Activated CD8-positive, alpha-beta T cell treated with anti-CD3 and anti-CD28 coated beads for 36 hours (primary cell): ENCODE measurements around the gene CRKL. TPM values are rescaled to one million over a fixed set of nuclear protein-coding genes. Genes with fewer than 3 reads are reported as not detected.

Experiments
- ATAC-seq: fragments of 200-7000 bp; cut with Tn5 transposase; one replicate; pipeline ENCODE4 v1.10.0; 2021; ENCODE audit warnings: mild to moderate bottlenecking, moderate library complexity
- CTCF ChIA-PET: fragments of 350-600 bp; sonication (Branson Sonifier 250); formaldehyde crosslinking; loops from one replicate; lab custom pipeline; 2021; ENCODE audit warnings: antibody characterized with exemption; lab: Charles Lee
- POLR2A ChIA-PET: fragments of 350-600 bp; sonication (Branson Sonifier 250); formaldehyde crosslinking; loops from one replicate; lab custom pipeline; 2021; ENCODE audit warnings: antibody characterized with exemption; lab: Charles Lee
- DNase-seq: peaks from one replicate; pipeline ENCODE4 v3.0.0-alpha.2; 2020
- H3K27ac Mint-ChIP-seq: one replicate; pipeline ENCODE4 v1.8.0; 2021; ENCODE audit warnings: mild to moderate bottlenecking, mixed read lengths
- H3K27me3 Mint-ChIP-seq: one replicate; pipeline ENCODE4 v1.8.0; 2021; ENCODE audit warnings: mixed read lengths
- H3K36me3 Mint-ChIP-seq: one replicate; pipeline ENCODE4 v1.8.0; 2021; ENCODE audit warnings: low read depth, mixed read lengths
- H3K4me1 Mint-ChIP-seq: one replicate; pipeline ENCODE4 v1.8.0; 2021; ENCODE audit warnings: low read depth, mixed read lengths
- H3K4me3 Mint-ChIP-seq: one replicate; pipeline ENCODE4 v1.8.0; 2021; ENCODE audit warnings: mild to moderate bottlenecking, moderate library complexity, mixed read lengths
- H3K9me3 Mint-ChIP-seq: one replicate; pipeline ENCODE4 v1.8.0; 2021; ENCODE audit warnings: mixed read lengths
- intact Hi-C: fragments of 100-400 bp; cut with micrococcal nuclease; formaldehyde crosslinking; loops from one replicate; pipeline ENCODE4 v1.10.0; 2022
- total RNA-seq, 2 experiments: library from RNA; stranded (reverse); gene quantifications; one replicate each; pipeline ENCODE4 v1.2.3, GENCODE V29; 2021
- TF ChIP-seq, protein P1 (sequence below): fragments of 200-600 bp; IDR thresholded peaks from one replicate; pipeline ENCODE4 v1.8.0; 2022; ENCODE audit warnings: antibody characterized with exemption, mild to moderate bottlenecking

CRKL gene
- total RNA-seq, 2 experiments from 2014 or later, result 99.1 to 102 TPM

DNA sequence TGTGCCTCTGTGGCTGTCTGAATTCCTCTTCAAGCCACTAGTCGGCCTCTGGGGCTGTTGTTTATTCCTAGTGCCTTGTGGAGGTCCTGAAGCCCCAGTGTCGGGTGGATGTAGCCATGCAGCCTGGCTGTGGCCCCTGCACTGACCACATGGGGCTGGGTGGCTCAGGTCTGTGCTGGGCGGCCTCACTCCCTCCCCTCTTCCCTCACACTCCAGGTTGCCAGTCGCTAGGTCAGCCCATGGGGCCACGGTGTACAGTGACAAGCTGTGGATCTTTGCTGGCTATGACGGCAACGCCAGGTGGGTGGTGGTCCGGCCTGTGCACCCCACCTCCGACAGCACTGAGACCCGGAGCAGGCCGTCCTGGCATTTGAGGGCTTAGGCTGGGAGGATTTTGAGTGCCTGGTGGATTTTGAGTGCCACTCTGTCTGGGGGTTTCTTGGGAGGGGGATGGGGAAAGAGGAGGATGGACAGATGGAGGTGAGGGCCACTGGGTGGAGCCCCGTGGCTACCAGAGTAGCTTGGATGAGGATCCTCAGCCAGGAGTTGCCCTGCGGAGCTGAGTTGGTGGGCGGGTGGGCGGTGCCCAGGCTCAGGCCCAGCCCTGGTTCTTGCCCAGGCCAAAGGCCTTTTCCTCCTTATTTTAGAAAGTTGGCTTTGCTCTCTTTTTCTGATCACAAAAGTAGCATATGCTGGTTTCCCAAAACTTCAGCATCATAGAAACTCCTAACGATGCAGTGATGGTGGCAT is 71.5 kb downstream of the CRKL start:
- DNase-seq (no peak), ATAC-seq (no peak)
- CTCF ChIA-PET, result no interaction called here
- no peak overlapping the region for H3K4me3 Mint-ChIP-seq
- H3K27ac Mint-ChIP-seq, result no peak overlapping the region
- intact Hi-C loops, result no loop called here
- no peaks in the 10 kb centered on the region for H3K9me3 Mint-ChIP-seq
- POLR2A ChIA-PET, result interaction anchor here (1.6 to 4.6 kb wide), 2 partner anchors 11 to 14 kb away, joined by 3 to 26 read pairs; no protein-coding TSS in a partner anchor
- H3K4me1 Mint-ChIP-seq, result peaks cover 9% of the 10 kb centered on the region
- TF ChIP-seq, protein P1, sequence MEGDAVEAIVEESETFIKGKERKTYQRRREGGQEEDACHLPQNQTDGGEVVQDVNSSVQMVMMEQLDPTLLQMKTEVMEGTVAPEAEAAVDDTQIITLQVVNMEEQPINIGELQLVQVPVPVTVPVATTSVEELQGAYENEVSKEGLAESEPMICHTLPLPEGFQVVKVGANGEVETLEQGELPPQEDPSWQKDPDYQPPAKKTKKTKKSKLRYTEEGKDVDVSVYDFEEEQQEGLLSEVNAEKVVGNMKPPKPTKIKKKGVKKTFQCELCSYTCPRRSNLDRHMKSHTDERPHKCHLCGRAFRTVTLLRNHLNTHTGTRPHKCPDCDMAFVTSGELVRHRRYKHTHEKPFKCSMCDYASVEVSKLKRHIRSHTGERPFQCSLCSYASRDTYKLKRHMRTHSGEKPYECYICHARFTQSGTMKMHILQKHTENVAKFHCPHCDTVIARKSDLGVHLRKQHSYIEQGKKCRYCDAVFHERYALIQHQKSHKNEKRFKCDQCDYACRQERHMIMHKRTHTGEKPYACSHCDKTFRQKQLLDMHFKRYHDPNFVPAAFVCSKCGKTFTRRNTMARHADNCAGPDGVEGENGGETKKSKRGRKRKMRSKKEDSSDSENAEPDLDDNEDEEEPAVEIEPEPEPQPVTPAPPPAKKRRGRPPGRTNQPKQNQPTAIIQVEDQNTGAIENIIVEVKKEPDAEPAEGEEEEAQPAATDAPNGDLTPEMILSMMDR, result no peak
- no peaks in the 10 kb centered on the region for H3K27me3 Mint-ChIP-seq
- H3K36me3 Mint-ChIP-seq, result peaks cover 18% of the 10 kb centered on the region

DNA sequence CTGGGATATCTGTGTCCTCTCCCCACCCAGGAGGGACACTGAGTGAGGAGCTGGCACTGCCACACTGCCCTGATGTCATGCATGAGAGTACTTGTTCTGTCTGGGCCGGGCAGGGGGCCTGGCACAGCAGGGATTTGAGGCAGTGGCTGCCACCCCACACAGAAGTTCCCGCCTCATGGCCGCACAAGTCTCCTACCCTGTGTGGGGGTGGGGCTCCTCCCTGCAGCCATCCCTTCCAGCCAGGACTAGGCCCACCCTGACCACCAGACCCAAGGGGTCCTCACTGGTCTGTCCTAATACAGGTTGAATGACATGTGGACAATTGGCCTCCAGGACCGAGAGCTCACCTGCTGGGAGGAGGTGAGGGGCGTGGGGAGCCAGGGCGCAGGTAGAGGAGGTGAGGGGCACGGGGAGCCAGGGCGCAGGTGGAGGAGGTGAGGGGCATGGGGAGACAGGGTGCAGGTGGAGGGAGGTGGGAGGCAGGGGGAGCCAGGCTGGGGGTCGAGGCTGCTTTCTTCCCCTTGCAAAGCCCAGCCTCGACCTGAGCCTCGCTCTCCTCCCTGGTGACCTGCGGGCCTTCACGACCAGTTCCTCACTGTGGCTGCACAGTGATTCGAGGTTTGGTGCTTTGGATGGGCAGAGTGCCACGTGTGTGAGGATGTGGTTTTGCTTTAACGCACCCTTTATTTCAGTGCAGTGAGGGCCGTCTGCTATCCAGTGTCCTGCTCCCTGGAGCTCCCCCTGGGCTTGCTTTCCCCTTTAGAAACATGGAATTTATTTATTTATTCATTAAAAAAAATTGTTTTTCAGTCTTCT is 72.3 kb downstream of the CRKL start:
- no peak overlapping the region for H3K4me3 Mint-ChIP-seq
- no peak for DNase-seq

DNA sequence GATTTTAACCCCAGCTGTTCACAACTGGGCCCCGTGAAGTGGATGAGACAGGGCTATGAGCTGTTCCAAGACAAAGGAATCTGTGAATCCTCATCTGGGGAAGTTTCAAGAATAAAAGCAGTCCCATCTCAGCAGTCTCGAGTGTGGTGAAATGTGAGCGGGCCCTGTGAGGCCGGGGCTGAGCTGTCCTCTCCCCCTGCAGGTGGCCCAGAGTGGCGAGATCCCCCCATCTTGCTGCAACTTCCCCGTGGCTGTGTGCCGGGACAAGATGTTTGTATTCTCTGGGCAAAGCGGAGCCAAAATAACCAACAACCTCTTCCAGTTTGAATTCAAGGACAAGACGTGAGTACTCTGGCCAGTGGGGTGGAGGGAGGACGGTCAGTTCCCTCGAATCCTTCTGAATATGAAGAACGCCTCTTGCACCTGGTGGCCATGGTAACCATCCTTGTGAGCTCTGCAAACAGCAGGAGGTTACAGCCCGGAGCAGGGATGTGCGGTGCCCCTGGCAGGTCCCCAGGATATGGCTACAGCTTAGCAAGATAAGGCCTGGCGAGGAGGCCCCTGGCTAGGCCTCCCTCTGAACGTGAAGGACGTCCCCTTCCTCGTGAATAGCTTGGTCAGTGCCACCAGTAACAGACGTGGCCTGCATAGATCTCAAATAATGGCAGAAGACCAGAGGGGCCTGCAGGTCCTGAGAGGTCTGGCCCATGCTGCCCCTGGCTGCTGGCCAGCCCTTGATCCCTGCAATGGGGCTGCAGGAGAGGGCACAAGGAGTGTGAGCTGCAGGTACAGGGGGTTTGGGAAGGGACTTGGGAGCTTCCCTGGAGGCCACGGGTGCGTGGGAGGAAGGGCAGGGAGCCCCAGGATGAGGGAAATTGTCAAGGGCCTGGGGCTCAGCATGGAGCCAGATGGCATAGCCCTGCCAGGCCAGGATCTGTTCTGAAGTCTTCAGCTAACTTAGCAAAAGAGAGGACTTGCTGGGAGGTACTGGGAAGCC is 73.3 kb downstream of the CRKL start:
- ATAC-seq, result no peak
- DNase-seq, result no peak
- no peaks in the 10 kb centered on the region for H3K27me3 Mint-ChIP-seq
- ChIA-PET CTCF (no interaction called here), POLR2A (interaction anchor here (0.7 to 4.6 kb wide), 4 partner anchors 8 to 35 kb away, joined by 3 to 26 read pairs (median 4); partner anchors contain the start of gene LZTR1)
- no peaks in the 10 kb centered on the region for H3K9me3 Mint-ChIP-seq
- H3K4me3 Mint-ChIP-seq, result no peak overlapping the region
- H3K36me3 Mint-ChIP-seq, result peaks cover 14% of the 10 kb centered on the region
- intact Hi-C loops, result no loop called here
- no peak overlapping the region for H3K27ac Mint-ChIP-seq
- TF ChIP-seq, protein P1, result no peak
- H3K4me1 Mint-ChIP-seq, result peaks cover 2% of the 10 kb centered on the region

More for the DNA sequence above, 72.3 kb downstream of the CRKL start:
- Mint-ChIP-seq H3K27ac (no peak overlapping the region), H3K27me3 (no peaks in the 10 kb centered on the region), H3K36me3 (peaks cover 14% of the 10 kb centered on the region), H3K4me1 (peaks cover 2% of the 10 kb centered on the region), H3K9me3 (no peaks in the 10 kb centered on the region)
- intact Hi-C loops, result no loop called here
- TF ChIP-seq, protein P1, result no peak
- no peak for ATAC-seq
- POLR2A ChIA-PET, result interaction anchor here (4.6 kb wide), 1 partner anchor 11 kb away, joined by 26 read pairs; no protein-coding TSS in a partner anchor
- CTCF ChIA-PET, result no interaction called here

DNA sequence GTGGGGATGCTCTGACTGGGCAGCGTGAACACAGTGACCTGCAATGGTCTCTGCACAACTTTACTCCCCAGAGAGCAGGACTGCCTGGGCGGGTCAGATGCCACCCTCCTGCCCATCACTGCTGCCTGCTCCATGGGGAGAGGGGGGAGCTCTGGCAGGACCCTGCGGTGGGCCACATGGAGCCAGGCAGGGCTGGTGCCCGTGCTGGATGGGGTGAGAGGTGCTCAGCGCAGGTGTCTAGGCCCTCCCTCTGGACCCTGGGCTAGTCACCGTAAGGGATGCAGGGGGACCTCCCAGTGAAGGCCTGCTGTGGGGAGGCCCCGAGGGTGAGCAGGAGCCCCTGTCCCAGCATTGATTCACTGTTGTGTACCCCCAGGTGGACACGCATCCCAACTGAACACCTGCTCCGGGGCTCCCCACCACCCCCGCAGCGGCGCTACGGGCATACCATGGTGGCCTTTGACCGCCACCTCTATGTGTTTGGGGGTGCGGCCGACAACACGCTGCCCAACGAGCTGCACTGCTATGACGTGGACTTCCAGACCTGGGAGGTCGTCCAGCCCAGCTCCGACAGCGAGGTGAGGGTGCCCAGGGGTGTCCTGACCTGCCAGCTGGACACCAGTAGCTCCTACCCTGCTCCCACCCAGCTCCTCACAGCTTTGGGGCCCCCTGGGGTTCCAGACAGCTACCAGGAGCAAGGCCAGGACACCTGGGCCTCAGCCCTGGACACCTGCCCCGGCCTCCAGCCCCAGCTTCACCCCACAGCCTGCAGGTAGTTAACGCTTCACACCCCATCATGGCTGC is 74.2 kb downstream of the CRKL start:
- DNase-seq (no peak), ATAC-seq (no peak)
- Mint-ChIP-seq H3K27ac (no peak overlapping the region), H3K9me3 (no peaks in the 10 kb centered on the region), H3K27me3 (no peaks in the 10 kb centered on the region), H3K4me1 (peaks cover 2% of the 10 kb centered on the region), H3K4me3 (no peak overlapping the region), H3K36me3 (peaks cover 12% of the 10 kb centered on the region)
- intact Hi-C loops, result no loop called here
- POLR2A ChIA-PET, result interaction anchor here (0.7 to 4.6 kb wide), 5 partner anchors 9 to 48 kb away, joined by 3 to 26 read pairs (median 3); partner anchors contain the start of gene LZTR1
- TF ChIP-seq, protein P1, result no peak
- CTCF ChIA-PET, result no interaction called here
